Endothelial cell of hepatic sinusoid (primary cell): ENCODE data around the gene DHPS.
"Not testable (repeated sequence)": the region's sequence is repeated elsewhere in the genome, so short reads cannot be mapped to it uniquely, and the experiment has no call there.

Experiments used
- in situ Hi-C: cut with HindIII; loops from 2 replicates; pipeline ENCODE4 v1.10.0; 2017; ENCODE audit warnings: low sequenced_read_pairs

DHPS gene

GRCh38 chr19:12681074-12681987 is at the start of gene DHPS:
Gene DHPS, minus strand, starts transcription at chr19:12681880. Its CDS starts 114 bp downstream, at chr19:12681766.
- in situ Hi-C loops: no loop called here

DNA sequence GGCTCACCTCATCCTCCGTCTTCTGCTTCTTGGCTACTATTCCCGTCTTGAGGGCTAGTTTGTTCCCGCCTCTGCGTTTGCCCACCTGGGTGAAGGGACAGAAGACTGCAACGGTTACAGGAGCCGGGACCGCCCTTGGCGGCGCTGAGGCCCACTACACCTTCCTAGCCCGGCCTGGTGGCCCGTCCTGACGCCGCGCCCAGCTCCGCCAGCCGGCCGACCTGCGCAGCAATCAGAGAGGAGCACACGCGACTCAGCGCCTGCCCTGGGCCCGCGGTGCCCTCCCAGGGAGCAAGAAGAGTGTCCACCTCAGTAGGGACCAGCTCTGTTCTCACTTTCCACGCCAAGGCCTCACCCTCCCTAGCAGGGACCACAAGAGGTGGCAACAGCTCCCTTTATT is 49.7 kb upstream of the DHPS start:
- in situ Hi-C loops: no loop called here

DNA sequence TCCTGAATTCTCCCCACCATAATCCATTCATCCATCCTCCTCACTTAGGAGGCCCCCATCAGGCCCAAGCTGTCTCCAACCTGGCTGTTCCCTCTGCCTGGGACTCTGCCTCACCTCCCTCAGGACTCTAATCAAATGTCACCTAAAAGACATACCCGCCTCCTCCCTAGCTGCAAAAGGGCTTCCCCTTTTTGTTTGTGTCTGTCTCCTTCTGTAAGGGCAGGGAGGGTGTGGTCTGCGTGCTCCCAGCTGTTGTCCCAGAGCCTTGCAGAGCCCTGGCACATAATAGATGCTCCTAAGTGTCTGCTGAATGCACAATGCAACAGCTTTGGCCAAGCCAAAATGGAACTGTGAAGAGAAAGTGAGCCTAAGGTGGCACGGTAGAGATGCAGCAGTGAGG is 48.4 kb upstream of the DHPS start:
- in situ Hi-C loops: no loop called here

DNA sequence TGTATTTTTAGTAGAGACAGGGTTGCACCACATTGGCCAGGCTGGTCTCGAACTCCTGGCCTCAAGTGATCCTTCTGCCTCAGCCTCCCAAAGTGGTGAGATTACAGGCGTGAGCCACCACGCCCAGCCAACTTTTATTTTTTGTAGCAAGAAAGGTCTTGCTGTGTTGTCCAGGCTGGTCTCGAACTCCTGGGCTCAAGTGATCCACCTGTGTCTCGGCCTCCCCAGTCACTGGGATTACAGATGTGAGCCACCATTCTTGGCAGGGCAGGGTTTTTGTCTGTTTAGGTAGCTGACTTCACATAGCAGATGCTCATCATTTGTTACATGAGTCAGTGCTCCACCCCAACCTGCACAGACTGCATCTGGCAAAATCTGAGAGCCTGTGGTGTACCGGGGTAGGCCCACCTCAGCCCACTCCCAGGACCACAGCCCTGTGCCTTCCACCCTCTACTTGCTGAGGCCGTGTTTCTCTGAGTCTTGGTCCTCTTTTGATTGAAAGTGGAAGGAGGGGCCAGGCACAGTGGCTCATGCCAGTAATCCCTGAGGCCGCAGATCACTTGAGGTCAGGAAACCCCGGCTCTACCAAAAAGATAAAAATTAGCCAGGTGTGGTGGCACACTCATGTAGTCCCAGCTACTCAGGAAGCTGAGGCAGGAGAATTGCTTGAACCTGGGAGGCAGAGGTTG is 46.2 kb upstream of the DHPS start:
- in situ Hi-C loops: no loop called here

DNA sequence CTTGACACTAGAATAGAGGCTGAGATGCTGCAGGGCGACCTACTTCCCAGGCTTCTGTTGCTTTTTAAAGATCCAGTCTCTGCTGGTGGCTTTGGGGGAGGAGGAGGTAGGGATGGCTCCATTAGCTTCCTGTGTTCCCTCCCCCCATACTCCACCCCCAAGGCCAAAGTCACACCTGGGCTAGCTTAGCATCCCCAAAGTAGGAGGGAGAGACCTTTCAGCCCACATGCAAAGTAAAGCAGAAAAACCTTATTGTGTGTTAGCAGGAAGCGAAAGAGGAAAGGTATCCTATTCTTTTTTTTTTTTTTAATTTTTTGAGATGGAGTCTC is 45.3 kb upstream of the DHPS start:
- in situ Hi-C loops: no loop called here

- in situ Hi-C loops: not testable (repeated sequence)
These were observed 43.9 kb upstream of the DHPS start for GRCh38 chr19:12725612-12726011.

- in situ Hi-C loops: no loop called here
These were observed 42.2 kb upstream of the DHPS start, which contains the start of gene TNPO2 for GRCh38 chr19:12723641-12724426. Gene TNPO2, minus strand, starts transcription at chr19:12723932. Its CDS starts 2,955 bp downstream, at chr19:12720977.

GRCh38 chr19:12723381-12723640 is 41.6 kb upstream of the DHPS start:
- in situ Hi-C loops: no loop called here

DNA sequence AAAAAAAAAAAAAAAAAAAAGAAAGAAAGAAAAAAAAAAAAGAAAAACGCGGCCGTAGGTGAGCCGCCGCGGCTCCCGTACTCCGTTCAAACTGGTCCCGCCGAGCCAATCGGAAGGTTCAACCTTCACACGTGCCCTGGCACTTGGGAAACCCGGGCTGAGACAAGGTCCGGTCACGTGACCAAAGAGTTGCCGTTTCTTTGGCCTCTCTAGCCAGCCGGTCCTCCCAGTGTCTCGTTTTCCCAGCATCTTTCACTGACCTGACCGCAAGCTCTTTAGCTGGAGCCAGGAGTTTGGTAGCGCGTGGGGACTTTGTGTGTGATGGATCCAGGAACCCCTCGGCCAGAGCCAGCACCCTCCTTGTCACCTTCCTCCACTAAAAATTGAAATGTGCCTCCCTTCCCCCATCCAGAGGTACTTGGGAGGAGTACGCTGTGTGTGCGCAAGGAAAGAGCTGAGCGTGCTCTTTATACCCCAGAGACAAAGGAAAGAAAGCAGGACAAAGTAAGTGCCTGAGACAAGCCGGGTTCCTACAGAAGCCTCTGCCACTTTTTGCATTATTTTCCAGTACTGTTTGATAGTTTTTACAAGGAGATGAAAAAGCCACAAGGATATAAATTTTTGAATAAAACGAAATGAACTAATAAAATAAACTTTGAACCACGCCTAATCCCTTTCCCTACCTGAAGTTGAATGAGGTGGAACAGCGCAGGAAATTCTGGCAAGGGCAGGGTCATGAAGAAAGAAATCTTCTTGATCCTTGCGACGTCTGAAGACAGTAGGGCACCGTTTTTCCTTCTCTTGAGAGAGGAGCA is 41.1 kb upstream of the DHPS start:
- in situ Hi-C loops: no loop called here

GRCh38 chr19:12721656-12722565 is 40.2 kb upstream of the DHPS start:
- in situ Hi-C loops: no loop called here

GRCh38 chr19:12720851-12721655 is 39.4 kb upstream of the DHPS start:
- in situ Hi-C loops: no loop called here

GRCh38 chr19:12720296-12720695 is 38.6 kb upstream of the DHPS start:
- in situ Hi-C loops: no loop called here

- in situ Hi-C loops: no loop called here
These were observed 34.2 kb upstream of the DHPS start for GRCh38 chr19:12715929-12716328.

- in situ Hi-C loops: no loop called here
These were observed 33.4 kb upstream of the DHPS start for GRCh38 chr19:12715102-12715501.

- in situ Hi-C loops: not testable (repeated sequence)
These were observed 31.6 kb upstream of the DHPS start for GRCh38 chr19:12713304-12713703.

DNA sequence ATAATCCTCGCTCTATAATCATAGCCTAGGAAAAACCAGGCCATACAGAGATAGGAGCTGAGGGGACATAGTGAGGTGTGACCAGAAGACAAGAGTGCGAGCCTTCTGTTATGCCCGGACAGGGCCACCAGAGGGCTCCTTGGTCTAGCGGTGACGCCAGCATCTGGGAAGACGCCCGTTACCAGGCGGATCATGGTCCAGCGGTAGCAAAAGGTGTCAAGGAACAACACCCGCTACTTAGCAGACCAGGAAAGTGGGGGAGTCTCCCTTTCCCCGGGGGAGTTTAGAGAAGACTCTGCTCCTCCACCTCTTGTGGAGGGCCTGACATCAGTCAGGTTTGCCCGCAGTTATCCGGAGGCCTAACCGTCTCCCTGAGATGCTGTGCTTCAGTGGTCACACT is 30.4 kb upstream of the DHPS start:
- in situ Hi-C loops: not testable (repeated sequence)

DNA sequence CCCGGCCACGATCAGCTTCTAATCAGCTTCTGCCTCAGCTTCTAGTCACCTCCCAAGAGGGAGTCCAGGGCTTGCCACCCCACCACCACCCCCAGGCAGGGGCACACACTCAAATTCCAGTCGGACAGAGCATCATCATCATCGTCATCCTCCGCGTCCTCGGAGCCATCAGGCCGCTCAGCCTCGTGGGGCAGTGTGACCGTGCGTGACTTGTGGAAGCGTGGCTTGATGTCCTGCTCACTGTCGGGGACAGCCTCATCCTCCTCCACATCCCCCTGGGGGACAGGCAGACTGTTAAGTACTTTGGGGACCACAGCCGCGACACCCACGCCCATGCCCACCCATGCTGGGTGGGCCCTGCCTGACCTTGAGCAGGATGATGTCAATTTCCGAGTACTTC is 29.5 kb upstream of the DHPS start:
- in situ Hi-C loops: no loop called here

GRCh38 chr19:12708641-12709040 is 27.0 kb upstream of the DHPS start:
- in situ Hi-C loops: loop anchor here (10.0 kb wide), 1 partner anchor 96 kb away; the partner anchor contains the start of genes PRDX2, RNASEH2A and THSD8

DNA sequence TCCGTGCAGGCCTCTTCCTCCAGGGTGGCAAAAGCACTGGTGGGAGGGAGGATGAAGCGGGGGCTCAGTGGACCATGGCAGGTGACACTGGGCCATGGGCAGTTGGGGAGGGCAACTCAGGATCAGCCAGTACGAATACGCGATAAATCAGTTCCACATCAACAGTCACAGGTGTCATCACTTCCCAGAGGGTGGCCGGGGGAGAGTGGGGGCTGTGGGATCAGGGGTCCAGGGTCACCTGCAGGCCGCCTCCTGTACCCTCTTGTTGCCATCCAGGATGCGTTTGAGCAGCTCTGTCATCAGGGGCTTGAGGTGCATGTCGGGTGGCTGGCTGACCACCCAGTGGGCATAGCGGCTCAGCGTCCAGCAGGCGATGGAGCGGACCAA is 24.6 kb upstream of the DHPS start:
- in situ Hi-C loops: loop anchor here (10.0 kb wide), 1 partner anchor 98 kb away; the partner anchor contains the start of genes PRDX2, RNASEH2A and THSD8
